ENCODE results near the gene SUN5. TPM values are rescaled to one million over a fixed set of nuclear protein-coding genes. Genes with fewer than 3 reads are reported as not detected.
A peak's percentile ranks its signal among the peaks of the same experiment; 100 is the strongest.

The SUN5 gene
- total RNA-seq, 1 donor: not detected

DNA sequence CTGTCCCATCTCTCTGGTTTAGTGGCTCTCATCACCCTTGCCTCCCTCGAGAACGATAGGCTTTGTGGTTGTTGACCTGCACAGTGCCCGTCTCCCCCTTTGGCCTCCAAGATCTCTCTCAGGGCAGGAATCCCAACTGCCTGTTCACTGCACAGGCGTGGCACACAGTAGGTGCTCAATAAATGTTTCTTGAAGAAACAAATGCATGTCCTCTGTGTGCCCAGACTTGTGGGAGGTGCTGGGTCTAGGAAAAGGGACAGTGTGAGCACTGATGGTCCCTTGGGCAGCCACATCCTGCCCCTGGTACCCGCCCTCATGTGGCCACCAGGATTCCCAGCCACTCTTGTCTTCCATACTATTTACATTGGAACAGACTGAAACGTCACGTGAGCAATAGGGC lies 24.6 kb upstream of the SUN5 start:
- TF ChIP-seq CTCF (IDR thresholded peaks at IDR 0.05; ENCODE audit: extremely low read depth, low read depth, low read length): no peak
- no peaks in the 10 kb centered on the region for H4K20me1 ChIP-seq (ENCODE audit: insufficient read depth, low read length)
- H3K36me3 ChIP-seq (ENCODE audit: insufficient read depth, low read length): no peaks in the 10 kb centered on the region
- no peak overlapping the region for H3K4me3 ChIP-seq (ENCODE audit: insufficient read depth, low read length)
- no peak overlapping the region for H3K27ac ChIP-seq (ENCODE audit: low read depth, low read length)
- no peak for DNase-seq (ENCODE audit: insufficient read length, low spot score, missing footprints)
- H3K9me3 ChIP-seq (ENCODE audit: low read depth, low read length): no peaks in the 10 kb centered on the region
- H3K27me3 ChIP-seq (ENCODE audit: insufficient read depth, low read length): no peaks in the 10 kb centered on the region
- H3K79me2 ChIP-seq (ENCODE audit: insufficient read depth, low read length): no peaks in the 10 kb centered on the region
- no peak overlapping the region for H2AFZ ChIP-seq (ENCODE audit: low read length)
- no peak overlapping the region for H3K4me2 ChIP-seq (ENCODE audit: insufficient read depth, low read length)
- no peaks in the 10 kb centered on the region for H3K4me1 ChIP-seq (ENCODE audit: insufficient read depth, low read length)

DNA sequence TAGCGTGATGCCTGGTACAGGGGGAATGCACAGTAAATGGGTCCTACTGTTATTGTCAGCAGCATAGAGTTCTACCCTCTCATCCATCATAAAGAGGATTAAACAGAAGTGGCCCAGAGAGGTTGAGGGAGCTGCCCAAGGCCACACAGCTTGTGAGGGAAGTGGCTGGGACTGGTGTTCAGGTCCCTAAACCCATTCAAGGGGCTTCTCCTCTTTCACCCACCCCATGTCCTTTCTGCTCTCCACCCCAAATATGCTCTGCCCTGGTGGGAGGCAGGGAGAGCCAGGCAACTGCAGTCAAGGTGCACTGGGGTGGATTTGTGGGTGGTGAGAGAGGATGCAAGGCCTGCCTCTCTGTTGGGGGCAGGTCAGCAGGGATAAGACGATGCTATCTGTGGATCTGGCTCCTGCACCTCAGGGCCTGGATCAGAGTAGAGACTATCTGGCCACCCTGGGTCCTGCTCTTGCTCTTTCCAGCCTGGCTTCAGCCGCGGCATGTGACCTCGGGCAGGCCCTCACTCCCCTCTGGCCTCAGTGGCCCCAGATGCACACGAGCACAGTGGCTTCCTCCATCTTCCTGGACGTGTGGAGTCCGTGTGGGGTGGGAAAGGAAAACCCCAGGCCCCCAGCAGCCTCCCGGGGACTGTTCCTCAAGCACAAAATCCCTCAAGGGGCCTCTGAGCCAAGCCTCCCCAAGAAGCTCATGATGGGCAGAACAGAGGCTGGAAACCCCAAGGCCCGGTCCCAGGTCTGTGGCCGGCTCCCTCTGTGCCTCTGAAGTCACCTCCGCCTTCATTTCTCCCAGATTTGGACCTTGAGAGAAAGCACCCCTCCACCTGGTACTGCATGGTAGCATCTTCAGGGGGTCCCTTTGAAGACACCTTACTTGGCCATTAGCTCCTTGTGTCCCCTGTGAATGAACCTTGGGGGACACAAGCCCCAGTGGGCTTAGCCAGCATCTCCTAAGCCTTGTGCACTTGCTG lies 23.8 kb upstream of the SUN5 start:
- Histone ChIP-seq H3K9me3 (ENCODE audit: low read depth, low read length) (no peaks in the 10 kb centered on the region), H4K20me1 (ENCODE audit: insufficient read depth, low read length) (no peaks in the 10 kb centered on the region), H3K4me3 (ENCODE audit: insufficient read depth, low read length) (no peak overlapping the region), H3K4me2 (ENCODE audit: insufficient read depth, low read length) (no peak overlapping the region), H3K36me3 (ENCODE audit: insufficient read depth, low read length) (no peaks in the 10 kb centered on the region), H3K27me3 (ENCODE audit: insufficient read depth, low read length) (no peaks in the 10 kb centered on the region), H2AFZ (ENCODE audit: low read length) (no peak overlapping the region), H3K27ac (ENCODE audit: low read depth, low read length) (no peak overlapping the region), H3K79me2 (ENCODE audit: insufficient read depth, low read length) (no peaks in the 10 kb centered on the region), H3K4me1 (ENCODE audit: insufficient read depth, low read length) (no peaks in the 10 kb centered on the region)
- TF ChIP-seq CTCF (IDR thresholded peaks at IDR 0.05; ENCODE audit: extremely low read depth, low read depth, low read length): no peak
- peak; percentile 44 for DNase-seq (ENCODE audit: insufficient read length, low spot score, missing footprints)

- Histone ChIP-seq H3K4me1 (ENCODE audit: insufficient read depth, low read length) (no peaks in the 10 kb centered on the region), H3K4me3 (ENCODE audit: insufficient read depth, low read length) (no peak overlapping the region), H2AFZ (ENCODE audit: low read length) (no peak overlapping the region), H3K4me2 (ENCODE audit: insufficient read depth, low read length) (no peak overlapping the region), H4K20me1 (ENCODE audit: insufficient read depth, low read length) (no peaks in the 10 kb centered on the region), H3K79me2 (ENCODE audit: insufficient read depth, low read length) (no peaks in the 10 kb centered on the region), H3K36me3 (ENCODE audit: insufficient read depth, low read length) (no peaks in the 10 kb centered on the region), H3K9me3 (ENCODE audit: low read depth, low read length) (no peaks in the 10 kb centered on the region), H3K27me3 (ENCODE audit: insufficient read depth, low read length) (no peaks in the 10 kb centered on the region), H3K27ac (ENCODE audit: low read depth, low read length) (no peak overlapping the region)
- DNase-seq (ENCODE audit: insufficient read length, low spot score, missing footprints): peak; percentile 10
- TF ChIP-seq CTCF (IDR thresholded peaks at IDR 0.05; ENCODE audit: extremely low read depth, low read depth, low read length): no peak
These were observed 22.8 kb upstream of the SUN5 start for GRCh38 chr20:33026779-33027759.
